KMS-11 (cell line): ENCODE data around the gene PNKP.

ENCODE experiments used
- H2AFZ ChIP-seq: fragments of 200-600 bp; sonication (generic); 2 replicates; pipeline ENCODE4 v1.6.1; 2016; ENCODE audit warnings: antibody characterized with exemption, mixed run types, low read depth
- H3K27ac ChIP-seq: fragments of 200-600 bp; sonication (generic); 2 replicates; pipeline ENCODE4 v1.6.1; 2016; ENCODE audit warnings: mild to moderate bottlenecking, mixed run types
- H3K27me3 ChIP-seq: fragments of 200-600 bp; sonication (generic); 2 replicates; pipeline ENCODE4 v1.6.1; 2017; ENCODE audit warnings: mild to moderate bottlenecking, low read depth, mixed run types, moderate library complexity; ENCODE audit not compliant: insufficient read depth
- H3K36me3 ChIP-seq: fragments of 200-600 bp; sonication (generic); 2 replicates; pipeline ENCODE4 v1.6.1; 2017; ENCODE audit warnings: mild to moderate bottlenecking, mixed run types; ENCODE audit not compliant: insufficient read depth
- H3K4me1 ChIP-seq: fragments of 200-600 bp; sonication (generic); 2 replicates; pipeline ENCODE4 v1.6.1; 2016; ENCODE audit warnings: mild to moderate bottlenecking, low read depth, mixed run types; ENCODE audit not compliant: poor library complexity, severe bottlenecking
- H3K4me2 ChIP-seq: fragments of 200-600 bp; sonication (generic); 2 replicates; pipeline ENCODE4 v1.7.0; 2016; ENCODE audit warnings: mild to moderate bottlenecking, mixed run types
- H3K4me3 ChIP-seq: fragments of 200-600 bp; sonication (generic); IDR thresholded peaks from 2 replicates; pipeline ENCODE4 v1.6.1; 2017; ENCODE audit warnings: low read depth, low read length, mixed read lengths; ENCODE audit not compliant: insufficient read depth
- H3K79me2 ChIP-seq: fragments of 200-600 bp; sonication (generic); 2 replicates; pipeline ENCODE4 v1.6.1; 2016; ENCODE audit warnings: low read depth, mixed run types; ENCODE audit not compliant: insufficient read depth
- H3K9ac ChIP-seq: fragments of 200-600 bp; sonication (generic); 2 replicates; pipeline ENCODE4 v1.6.1; 2016; ENCODE audit warnings: mild to moderate bottlenecking, mixed run types
- H4K20me1 ChIP-seq: fragments of 200-600 bp; sonication (generic); 2 replicates; pipeline ENCODE4 v1.6.1; 2016; ENCODE audit warnings: mild to moderate bottlenecking, mixed run types; ENCODE audit not compliant: insufficient read depth
- TF ChIP-seq, protein P1 (sequence below): fragments of 200-600 bp; sonication (generic); conservative IDR thresholded peaks from 2 replicates; pipeline ENCODE4 v1.6.1; 2017; ENCODE audit warnings: low read depth, mild to moderate bottlenecking, antibody characterized with exemption, low read length, moderate library complexity, mixed read lengths

Gene PNKP

DNA sequence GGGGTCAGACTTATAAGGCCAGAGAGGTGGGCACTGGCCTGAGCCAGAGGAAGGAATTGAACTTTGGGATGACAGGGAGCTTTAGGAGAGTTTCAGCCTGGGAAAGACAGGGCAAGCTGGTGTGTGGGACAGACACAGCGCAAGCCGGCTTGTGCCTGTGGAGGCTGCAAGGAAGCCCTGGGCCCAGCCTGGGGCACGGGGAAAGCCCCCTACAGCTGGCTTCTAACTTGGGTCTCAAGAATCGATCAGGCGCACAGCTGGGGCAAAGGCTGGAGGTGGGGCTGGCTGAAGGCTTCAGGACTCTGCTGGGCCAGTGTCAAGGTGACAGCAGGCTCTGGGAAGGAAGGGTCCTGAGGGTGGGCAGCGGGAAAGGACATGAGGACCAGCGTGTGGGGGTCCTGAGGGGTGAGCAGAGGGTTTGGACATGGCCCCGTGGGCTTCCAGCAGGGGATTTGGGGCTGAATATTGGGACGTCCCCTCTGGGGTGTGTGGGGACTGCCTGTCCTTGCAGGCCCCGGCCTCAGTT lies 13.5 kb downstream of the PNKP start:
- TF ChIP-seq, protein P1, sequence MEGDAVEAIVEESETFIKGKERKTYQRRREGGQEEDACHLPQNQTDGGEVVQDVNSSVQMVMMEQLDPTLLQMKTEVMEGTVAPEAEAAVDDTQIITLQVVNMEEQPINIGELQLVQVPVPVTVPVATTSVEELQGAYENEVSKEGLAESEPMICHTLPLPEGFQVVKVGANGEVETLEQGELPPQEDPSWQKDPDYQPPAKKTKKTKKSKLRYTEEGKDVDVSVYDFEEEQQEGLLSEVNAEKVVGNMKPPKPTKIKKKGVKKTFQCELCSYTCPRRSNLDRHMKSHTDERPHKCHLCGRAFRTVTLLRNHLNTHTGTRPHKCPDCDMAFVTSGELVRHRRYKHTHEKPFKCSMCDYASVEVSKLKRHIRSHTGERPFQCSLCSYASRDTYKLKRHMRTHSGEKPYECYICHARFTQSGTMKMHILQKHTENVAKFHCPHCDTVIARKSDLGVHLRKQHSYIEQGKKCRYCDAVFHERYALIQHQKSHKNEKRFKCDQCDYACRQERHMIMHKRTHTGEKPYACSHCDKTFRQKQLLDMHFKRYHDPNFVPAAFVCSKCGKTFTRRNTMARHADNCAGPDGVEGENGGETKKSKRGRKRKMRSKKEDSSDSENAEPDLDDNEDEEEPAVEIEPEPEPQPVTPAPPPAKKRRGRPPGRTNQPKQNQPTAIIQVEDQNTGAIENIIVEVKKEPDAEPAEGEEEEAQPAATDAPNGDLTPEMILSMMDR = no peak
- H4K20me1 ChIP-seq = no peaks in the 10 kb centered on the region
- H3K4me3 ChIP-seq = no peak overlapping the region
- no peaks in the 10 kb centered on the region for H3K27me3 ChIP-seq
- H3K9ac ChIP-seq = no peak overlapping the region
- peaks cover 25% of the 10 kb centered on the region for H3K4me1 ChIP-seq
- no peak overlapping the region for H3K4me2 ChIP-seq
- no peak overlapping the region for H2AFZ ChIP-seq
- H3K27ac ChIP-seq = no peak overlapping the region
- H3K79me2 ChIP-seq = peaks cover 35% of the 10 kb centered on the region
- H3K36me3 ChIP-seq = no peaks in the 10 kb centered on the region

DNA sequence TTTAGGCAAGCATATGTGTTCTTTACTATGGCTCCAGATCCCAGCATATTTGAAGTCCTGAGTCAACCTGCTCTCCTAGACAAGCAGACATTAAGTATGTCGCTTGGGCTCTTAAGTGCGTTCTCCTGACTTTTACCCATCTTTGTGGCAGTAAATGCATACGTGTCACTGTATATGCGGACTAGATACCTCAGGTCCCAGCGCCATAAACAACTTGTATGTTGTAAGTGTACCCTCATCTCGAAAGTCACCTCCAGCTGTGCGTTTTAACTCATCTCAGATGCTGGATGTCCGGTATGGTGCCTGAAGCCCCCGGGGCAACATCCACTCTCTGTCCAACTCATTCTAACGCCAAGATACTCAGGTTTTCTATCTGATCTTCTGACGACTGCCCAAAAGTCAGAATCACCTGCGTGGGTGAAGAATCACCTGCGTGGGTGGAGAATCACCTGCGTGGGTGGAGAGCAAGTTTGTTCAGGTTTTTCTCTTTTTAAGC lies 14.7 kb downstream of the PNKP start:
- H3K4me1 ChIP-seq = peaks cover 37% of the 10 kb centered on the region
- peaks cover 35% of the 10 kb centered on the region for H3K79me2 ChIP-seq
- no peak overlapping the region for H3K27ac ChIP-seq
- no peak overlapping the region for H2AFZ ChIP-seq
- no peaks in the 10 kb centered on the region for H4K20me1 ChIP-seq
- H3K27me3 ChIP-seq = no peaks in the 10 kb centered on the region
- H3K4me2 ChIP-seq = peak overlapping the region; percentile 44; the same call in 1 of the 2 replicates
- no peaks in the 10 kb centered on the region for H3K36me3 ChIP-seq
- no peak overlapping the region for H3K9ac ChIP-seq
- H3K4me3 ChIP-seq = no peak overlapping the region
- TF ChIP-seq, protein P1 = no peak

DNA sequence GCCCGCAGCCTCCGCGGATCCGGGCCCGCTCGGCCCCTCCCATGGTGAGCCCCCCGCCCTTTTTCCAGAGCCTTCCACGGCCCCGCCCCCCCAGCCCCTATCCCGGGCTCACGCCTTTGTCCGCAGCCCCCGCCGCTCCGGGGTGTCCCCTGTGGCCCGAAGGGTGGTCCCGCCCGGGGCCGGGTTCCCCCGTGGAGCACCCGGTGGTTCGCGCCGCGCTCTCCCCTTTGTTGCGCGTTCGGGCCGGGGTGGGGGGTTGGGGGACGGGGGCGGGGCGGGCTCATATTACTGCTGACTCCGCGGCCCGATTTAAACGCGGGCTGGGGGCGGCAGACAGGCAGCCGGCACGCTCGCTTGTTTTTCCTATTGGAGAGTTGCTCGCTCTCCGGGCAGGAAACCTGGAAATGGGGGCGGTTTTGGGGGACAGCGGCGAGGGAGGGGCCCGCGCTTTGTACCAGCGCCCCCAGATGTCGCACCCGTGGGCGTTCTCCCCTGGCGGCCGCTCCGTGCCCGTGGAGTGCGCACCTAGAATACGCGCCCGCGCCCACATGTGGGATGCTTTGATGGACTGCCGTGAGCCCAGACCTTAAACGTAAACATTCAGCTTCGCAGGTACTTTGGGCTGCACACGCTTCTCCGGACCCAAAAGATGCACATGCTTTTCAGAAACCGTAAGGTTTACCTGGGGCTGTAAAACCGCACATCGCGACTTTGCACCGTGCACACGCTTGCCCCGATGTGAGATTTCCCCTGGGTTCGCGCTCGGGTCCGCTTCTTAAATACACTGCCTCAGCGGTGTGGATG lies 15.7 kb downstream of the PNKP start:
- no peak overlapping the region for H3K27ac ChIP-seq
- TF ChIP-seq, protein P1 = no peak
- no peaks in the 10 kb centered on the region for H3K36me3 ChIP-seq
- peaks cover 45% of the 10 kb centered on the region for H3K4me1 ChIP-seq
- H3K9ac ChIP-seq = peak overlapping the region; percentile 94; the same call in 1 of the 2 replicates
- no peaks in the 10 kb centered on the region for H4K20me1 ChIP-seq
- H3K4me2 ChIP-seq = peak overlapping the region; percentile 44; the same call in 1 of the 2 replicates
- no peaks in the 10 kb centered on the region for H3K27me3 ChIP-seq
- peaks cover 35% of the 10 kb centered on the region for H3K79me2 ChIP-seq
- H2AFZ ChIP-seq = no peak overlapping the region
- H3K4me3 ChIP-seq = no peak overlapping the region

DNA sequence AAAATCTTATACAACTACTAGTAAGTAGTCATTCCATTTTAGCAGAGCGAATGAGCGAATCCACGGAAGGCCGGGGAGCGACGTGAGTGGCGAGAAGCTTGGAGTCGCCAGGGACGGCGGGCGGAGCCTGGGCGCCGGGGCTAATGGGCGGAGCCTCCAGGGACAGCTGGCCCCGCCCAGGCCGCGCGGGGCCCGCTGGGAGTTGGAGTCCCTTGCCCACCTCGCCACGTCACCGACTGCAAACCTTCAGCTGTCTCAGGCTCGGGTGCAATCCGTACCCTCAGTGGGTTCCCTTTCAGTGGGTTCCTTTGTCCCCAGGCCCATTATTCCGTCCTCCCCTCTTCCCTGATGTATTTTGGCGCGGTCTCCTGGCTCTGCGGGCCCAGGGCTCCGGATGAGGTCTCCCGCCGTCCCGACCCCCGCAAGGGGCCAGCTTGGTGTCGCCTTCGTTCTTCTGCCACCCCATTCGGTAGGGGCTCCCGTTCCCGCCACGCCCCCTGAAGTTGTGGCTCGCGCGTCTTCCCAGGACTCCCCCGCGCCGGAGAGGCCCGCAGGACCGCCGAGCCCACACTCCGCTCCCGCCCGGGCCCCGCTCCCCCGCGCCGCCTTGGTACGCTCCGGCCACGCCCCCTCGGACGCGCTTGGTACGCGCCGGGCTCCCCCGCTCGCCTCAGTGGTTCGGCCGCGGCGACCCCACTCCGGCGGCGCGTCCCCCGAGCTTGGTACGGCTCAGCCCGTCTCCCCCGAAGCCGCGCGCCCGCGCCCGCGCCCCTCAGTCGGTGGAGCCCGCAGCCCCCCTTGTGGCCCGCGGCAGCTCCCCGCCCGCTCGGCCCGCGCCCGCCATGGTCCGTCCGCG lies 16.7 kb downstream of the PNKP start, which contains the start of gene PTOV1:
TSS of gene PTOV1 (plus strand) at position 673 of the 856 bp plus-strand sequence.
- Histone ChIP-seq H3K4me3 (no peak within 1 kb of the TSS), H3K27ac (peak within 1 kb of the TSS; percentile 87), H3K27me3 (no peaks in the 10 kb centered on the region), H3K4me1 (peaks cover 53% of the 10 kb centered on the region), H4K20me1 (no peaks in the 10 kb centered on the region), H2AFZ (peak within 1 kb of the TSS; percentile 92), H3K4me2 (peak within 1 kb of the TSS; percentile 58; the same call in 1 of the 2 replicates), H3K79me2 (peaks cover 35% of the 10 kb centered on the region), H3K9ac (peak within 1 kb of the TSS; percentile 94), H3K36me3 (no peaks in the 10 kb centered on the region)
- TF ChIP-seq, protein P1 = no peak
